Stimulated activated naive CD8-positive, alpha-beta T cell treated with anti-CD3 and anti-CD28 coated beads, Interleukin-15, amount 100 ng/mL, for 72 hours (primary cell): ENCODE results near the gene MIB1.

ENCODE experiments used
- ATAC-seq: fragments of 150-1000 bp; cut with Tn5 transposase; 2 replicates; pipeline ENCODE4 v1.10.0; 2021; ENCODE audit warnings: mild to moderate bottlenecking, moderate library complexity
- DNase-seq, 2 donors: peaks; one replicate each; pipeline ENCODE4 v3.0.0; 2021 to 2022
- H3K27ac Mint-ChIP-seq, 2 donors: one replicate each; pipeline ENCODE4 v1.8.0; 2022; ENCODE audit warnings: mild to moderate bottlenecking in 2 of 2, mixed read lengths in 2 of 2, moderate library complexity in 2 of 2
- H3K27me3 Mint-ChIP-seq: one replicate; pipeline ENCODE4 v1.8.0; 2022; ENCODE audit warnings: mixed read lengths
- H3K4me1 Mint-ChIP-seq: one replicate; pipeline ENCODE4 v1.8.0; 2022; ENCODE audit warnings: mild to moderate bottlenecking, mixed read lengths
- H3K4me3 Mint-ChIP-seq, 2 donors: one replicate each; pipeline ENCODE4 v1.8.0; 2022; ENCODE audit warnings: mild to moderate bottlenecking in 2 of 2, mixed read lengths in 2 of 2, moderate library complexity in 1 of 2
- H3K9me3 Mint-ChIP-seq, 2 donors: one replicate each; pipeline ENCODE4 v1.8.0; 2022; ENCODE audit warnings: mixed read lengths in 2 of 2

The MIB1 gene

GRCh38 chr18:21868770-21869169, 128.2 kb downstream of the MIB1 start:
- Mint-ChIP-seq H3K4me3 (no peak overlapping the region), H3K27me3 (no peaks in the 10 kb centered on the region), H3K4me1 (no peaks in the 10 kb centered on the region), H3K27ac (no peak overlapping the region), H3K9me3 (peaks cover 0 to 5% of the 10 kb centered on the region in 2 donors)
- DNase-seq (no peak), ATAC-seq (no peak)

GRCh38 chr18:21889570-21889969, 149.0 kb downstream of the MIB1 start:
- DNase-seq: no peak
- Mint-ChIP-seq H3K4me1 (no peaks in the 10 kb centered on the region), H3K4me3 (no peak overlapping the region), H3K27me3 (peaks cover 18% of the 10 kb centered on the region), H3K27ac (peak overlapping the region in 1 of 2 donors; percentile 48), H3K9me3 (peaks cover 0 to 9% of the 10 kb centered on the region in 2 donors)
- ATAC-seq: no peak

- H3K4me1 Mint-ChIP-seq: peaks cover 7% of the 10 kb centered on the region
- H3K4me3 Mint-ChIP-seq: no peak overlapping the region
- H3K27me3 Mint-ChIP-seq: peaks cover 30% of the 10 kb centered on the region
- ATAC-seq (no peak), DNase-seq (no peak)
- no peak overlapping the region for H3K27ac Mint-ChIP-seq
- H3K9me3 Mint-ChIP-seq: no peaks in the 10 kb centered on the region
Measured at GRCh38 chr18:21894619-21895367, 154.2 kb downstream of the MIB1 start.

DNA sequence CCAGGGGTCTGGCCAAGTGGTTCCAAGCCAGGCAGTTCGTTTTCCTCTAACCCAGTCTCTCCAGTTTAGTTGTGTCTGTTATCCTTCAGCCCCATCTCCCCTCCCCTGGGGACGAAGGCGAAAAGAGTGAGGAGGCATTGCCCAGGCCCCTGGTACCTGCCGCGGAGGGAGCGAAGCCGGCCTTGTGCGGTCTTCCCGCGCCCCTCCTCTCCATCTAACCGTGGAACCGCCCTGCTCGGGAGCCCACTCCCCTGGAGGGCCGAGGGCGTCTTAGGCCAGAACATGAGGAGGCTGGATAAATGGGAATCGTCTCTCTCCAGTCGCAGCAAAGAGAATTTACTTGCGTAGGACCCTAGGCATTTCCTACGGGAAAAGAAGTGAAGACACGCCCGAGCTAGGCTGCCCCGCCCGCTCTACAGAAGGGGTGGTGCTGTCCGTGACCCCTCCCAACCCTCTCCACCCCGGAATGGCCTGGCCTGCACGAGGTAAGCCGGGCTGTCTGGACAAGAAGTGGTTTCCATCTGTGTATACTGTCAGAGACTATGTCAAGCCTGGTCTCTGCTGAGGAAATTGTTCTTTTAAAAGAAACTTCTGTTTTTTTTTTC, 156.2 kb downstream of the MIB1 start:
- Mint-ChIP-seq H3K9me3 (no peaks in the 10 kb centered on the region), H3K27ac (no peak overlapping the region), H3K27me3 (peaks cover 20% of the 10 kb centered on the region), H3K4me3 (no peak overlapping the region), H3K4me1 (peaks cover 7% of the 10 kb centered on the region)
- ATAC-seq (no peak), DNase-seq (no peak)

- Mint-ChIP-seq H3K4me1 (peaks cover 7% of the 10 kb centered on the region), H3K27me3 (peaks cover 20% of the 10 kb centered on the region), H3K4me3 (no peak overlapping the region), H3K27ac (no peak overlapping the region), H3K9me3 (no peaks in the 10 kb centered on the region)
- DNase-seq (peak; percentile 17 to 21), ATAC-seq (peak; percentile 54)
Measured at GRCh38 chr18:21897811-21898210, 157.2 kb downstream of the MIB1 start.

- DNase-seq: no peak
- no peak for ATAC-seq
- H3K4me3 Mint-ChIP-seq: no peak overlapping the region
- H3K27ac Mint-ChIP-seq: no peak overlapping the region
- peaks cover 7% of the 10 kb centered on the region for H3K4me1 Mint-ChIP-seq
- peaks cover 20% of the 10 kb centered on the region for H3K27me3 Mint-ChIP-seq
- H3K9me3 Mint-ChIP-seq: no peaks in the 10 kb centered on the region
Measured at GRCh38 chr18:21900605-21901352, 160.2 kb downstream of the MIB1 start.

DNA sequence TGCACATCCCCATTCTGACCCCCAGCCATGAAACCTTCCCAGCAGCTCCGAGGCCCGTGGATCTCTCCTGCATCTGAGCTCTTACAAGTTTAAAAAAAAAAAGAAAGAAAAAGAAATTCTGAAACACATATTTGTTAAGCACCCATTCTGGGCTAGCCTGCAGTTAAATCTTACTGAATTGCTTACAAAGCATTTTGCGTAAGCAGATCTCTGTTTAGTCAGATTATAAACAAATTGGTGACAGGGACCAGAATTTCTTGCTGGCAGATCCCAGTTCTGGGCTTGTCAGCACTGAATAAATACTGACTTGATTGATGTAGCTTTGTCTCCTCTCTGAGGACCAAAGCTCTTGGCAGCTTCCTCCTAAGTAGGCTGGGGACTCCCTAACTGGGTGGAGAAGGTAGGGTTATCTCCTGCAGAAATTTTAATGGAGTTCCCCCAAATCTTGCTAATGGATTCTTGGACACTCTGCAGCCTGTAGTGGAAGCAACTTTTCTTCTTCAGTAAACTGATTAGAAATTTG, 160.9 kb downstream of the MIB1 start:
- H3K4me1 Mint-ChIP-seq: peaks cover 7% of the 10 kb centered on the region
- DNase-seq (no peak), ATAC-seq (no peak)
- no peak overlapping the region for H3K27ac Mint-ChIP-seq
- peaks cover 16% of the 10 kb centered on the region for H3K27me3 Mint-ChIP-seq
- no peaks in the 10 kb centered on the region for H3K9me3 Mint-ChIP-seq
- H3K4me3 Mint-ChIP-seq: no peak overlapping the region

DNA sequence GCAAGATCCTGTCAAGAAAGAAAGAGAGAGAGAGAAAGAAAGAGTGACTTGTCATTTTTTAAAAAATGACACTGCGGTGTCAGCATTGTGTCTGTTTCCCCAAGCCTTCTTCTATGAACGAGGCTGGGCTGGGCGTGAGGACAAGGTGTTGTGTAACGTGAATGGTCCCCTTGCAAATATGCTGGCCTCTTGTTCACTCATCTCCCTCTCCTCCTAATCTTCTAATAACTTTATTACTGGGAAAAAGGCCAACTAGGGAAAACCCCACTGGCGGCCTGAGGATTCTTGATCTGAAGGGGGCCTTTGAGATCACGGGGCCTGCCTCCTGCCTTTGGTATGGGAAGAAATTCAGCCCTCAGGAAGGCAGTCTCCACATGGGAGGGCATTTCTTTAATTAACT, 163.1 kb downstream of the MIB1 start:
- Mint-ChIP-seq H3K27ac (no peak overlapping the region), H3K9me3 (no peaks in the 10 kb centered on the region), H3K27me3 (no peaks in the 10 kb centered on the region), H3K4me1 (no peaks in the 10 kb centered on the region), H3K4me3 (no peak overlapping the region)
- ATAC-seq: no peak
- DNase-seq: no peak

DNA sequence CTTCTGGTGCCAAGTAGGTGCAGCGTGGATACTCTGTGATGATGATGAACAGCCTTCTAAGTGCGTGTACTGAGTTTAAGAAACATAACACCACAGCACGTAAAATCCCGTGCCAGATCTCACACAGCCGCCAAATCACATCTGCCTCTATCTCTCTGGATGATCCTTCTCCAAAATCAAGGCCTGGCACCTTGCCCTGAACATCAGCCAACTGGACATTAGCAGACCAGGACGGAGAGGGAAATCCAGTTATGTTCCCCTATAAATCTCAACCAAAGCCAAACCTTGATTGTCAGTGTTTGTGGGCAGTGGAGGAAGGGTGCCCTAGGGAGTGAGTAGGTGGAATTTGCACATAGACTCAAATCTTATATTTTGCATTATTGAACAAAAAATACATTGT, 164.3 kb downstream of the MIB1 start:
- Mint-ChIP-seq H3K4me3 (no peak overlapping the region), H3K27me3 (no peaks in the 10 kb centered on the region), H3K9me3 (no peaks in the 10 kb centered on the region), H3K27ac (no peak overlapping the region), H3K4me1 (no peaks in the 10 kb centered on the region)
- ATAC-seq (no peak), DNase-seq (no peak)

GRCh38 chr18:21907451-21907850, 166.9 kb downstream of the MIB1 start:
- Mint-ChIP-seq H3K4me1 (peaks cover 6% of the 10 kb centered on the region), H3K9me3 (no peaks in the 10 kb centered on the region), H3K27me3 (peaks cover 12% of the 10 kb centered on the region), H3K4me3 (no peak overlapping the region), H3K27ac (no peak overlapping the region)
- DNase-seq (no peak), ATAC-seq (no peak)

DNA sequence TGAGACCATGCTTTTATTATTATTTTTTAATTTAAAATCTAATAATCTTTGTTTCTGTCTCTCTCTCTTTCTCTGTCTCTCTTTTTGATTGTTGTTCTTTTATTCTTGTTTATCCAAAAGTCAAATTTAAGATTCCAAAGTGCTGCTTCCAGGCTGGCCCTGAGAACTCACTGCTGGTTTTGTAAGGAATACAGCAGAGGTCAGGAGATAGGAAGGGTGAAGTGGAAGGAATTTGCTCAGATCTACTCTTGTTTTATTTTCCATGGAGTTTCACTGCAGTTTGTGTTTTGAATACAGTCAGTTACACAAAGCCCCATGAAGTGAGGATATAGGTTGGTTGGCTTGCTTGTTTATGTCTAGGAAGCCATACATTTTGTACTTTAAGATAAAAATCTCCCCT, 168.1 kb downstream of the MIB1 start:
- ATAC-seq (no peak), DNase-seq (no peak)
- no peak overlapping the region for H3K27ac Mint-ChIP-seq
- H3K4me1 Mint-ChIP-seq: peaks cover 6% of the 10 kb centered on the region
- peaks cover 12% of the 10 kb centered on the region for H3K27me3 Mint-ChIP-seq
- H3K4me3 Mint-ChIP-seq: no peak overlapping the region
- no peaks in the 10 kb centered on the region for H3K9me3 Mint-ChIP-seq

DNA sequence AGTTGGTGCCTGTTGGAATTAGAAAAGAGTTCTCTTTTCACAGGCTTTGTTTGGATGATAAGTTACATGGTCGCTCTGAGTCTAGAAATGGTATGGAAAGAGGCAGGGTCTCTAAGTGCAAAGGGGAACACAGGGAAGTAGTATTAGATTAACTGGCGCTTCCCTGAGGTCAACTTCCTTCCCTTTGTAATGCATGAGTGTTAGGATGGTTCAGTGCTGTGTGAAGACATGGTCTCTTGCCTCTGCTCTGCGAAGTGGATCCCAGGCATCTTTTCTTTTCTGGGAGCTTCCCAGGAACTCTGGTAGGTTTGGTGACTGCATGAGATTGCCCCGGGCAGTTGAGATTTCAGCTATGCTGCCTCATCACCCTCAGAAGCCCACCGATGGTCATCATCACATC, 170.3 kb downstream of the MIB1 start:
- Mint-ChIP-seq H3K4me3 (no peak overlapping the region), H3K4me1 (peaks cover 6% of the 10 kb centered on the region), H3K27me3 (peaks cover 12% of the 10 kb centered on the region), H3K9me3 (no peaks in the 10 kb centered on the region), H3K27ac (no peak overlapping the region)
- DNase-seq: no peak
- ATAC-seq: no peak

DNA sequence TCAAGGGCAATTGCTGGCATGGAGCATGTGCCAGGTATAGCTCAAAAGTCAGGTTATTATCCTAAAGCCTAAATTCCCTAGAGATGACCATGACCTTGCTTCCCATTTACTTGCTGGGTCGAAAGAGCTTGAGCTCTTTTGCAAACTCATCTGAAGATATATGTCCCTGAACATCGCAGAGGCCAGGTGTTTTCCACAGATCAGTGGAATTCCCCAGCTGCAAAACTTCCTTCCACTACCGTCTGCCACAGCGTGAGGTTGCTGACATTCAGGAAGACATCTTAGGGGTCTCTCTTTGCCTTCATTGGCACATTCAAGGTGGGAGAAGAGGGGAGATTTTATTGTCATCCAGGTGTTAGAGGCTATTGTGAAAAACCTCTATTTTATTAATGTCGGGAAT, 171.0 kb downstream of the MIB1 start:
- Mint-ChIP-seq H3K9me3 (no peaks in the 10 kb centered on the region), H3K4me3 (no peak overlapping the region), H3K27ac (no peak overlapping the region), H3K4me1 (peaks cover 6% of the 10 kb centered on the region), H3K27me3 (peaks cover 12% of the 10 kb centered on the region)
- DNase-seq: no peak
- no peak for ATAC-seq

DNA sequence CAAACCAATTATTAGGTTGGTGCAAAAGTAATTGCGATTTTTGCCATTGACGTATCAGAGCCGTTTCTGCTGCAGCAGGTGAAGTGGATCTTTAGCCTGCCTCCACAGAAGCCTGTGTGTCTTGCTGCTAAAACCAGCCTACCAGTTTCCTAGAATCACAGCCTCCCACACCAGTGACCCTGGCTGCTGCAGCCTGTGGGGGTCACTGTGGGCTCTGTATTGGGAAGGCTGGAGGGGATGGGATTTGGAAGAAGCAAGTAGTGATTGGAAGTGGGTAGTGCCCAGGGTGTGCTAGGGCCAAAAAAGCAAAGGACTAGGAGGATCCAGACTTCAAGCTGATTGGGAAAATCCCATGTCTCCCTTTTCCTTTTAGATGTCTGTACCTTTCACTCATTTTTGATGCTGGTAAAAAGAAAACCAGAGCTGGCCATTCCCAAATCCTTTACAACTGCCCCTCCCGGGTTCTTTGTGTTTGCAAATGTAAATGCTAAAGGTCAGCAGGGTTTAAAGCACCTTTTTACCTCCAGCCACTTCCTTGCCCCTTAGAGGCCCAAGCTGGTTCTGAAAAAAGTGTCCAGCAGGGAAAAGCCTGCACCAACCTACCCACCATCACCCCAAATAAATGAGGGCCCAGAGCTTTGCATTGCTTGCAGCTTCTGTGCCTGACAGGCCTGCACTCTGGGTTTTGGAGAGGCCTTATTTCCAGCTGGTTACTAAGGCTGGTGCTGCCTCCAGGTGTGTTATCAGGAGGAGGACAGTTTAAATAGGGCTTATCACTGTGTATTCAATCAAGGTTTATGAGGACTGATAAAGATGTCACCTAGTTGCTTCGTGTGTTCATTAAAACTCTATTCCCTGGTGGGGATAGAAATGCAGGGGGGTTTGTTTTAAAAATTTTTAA, 172.0 kb downstream of the MIB1 start:
- Mint-ChIP-seq H3K4me3 (no peak overlapping the region), H3K4me1 (peaks cover 6% of the 10 kb centered on the region), H3K27me3 (peaks cover 12% of the 10 kb centered on the region), H3K9me3 (no peaks in the 10 kb centered on the region), H3K27ac (no peak overlapping the region)
- ATAC-seq: no peak
- DNase-seq: no peak

DNA sequence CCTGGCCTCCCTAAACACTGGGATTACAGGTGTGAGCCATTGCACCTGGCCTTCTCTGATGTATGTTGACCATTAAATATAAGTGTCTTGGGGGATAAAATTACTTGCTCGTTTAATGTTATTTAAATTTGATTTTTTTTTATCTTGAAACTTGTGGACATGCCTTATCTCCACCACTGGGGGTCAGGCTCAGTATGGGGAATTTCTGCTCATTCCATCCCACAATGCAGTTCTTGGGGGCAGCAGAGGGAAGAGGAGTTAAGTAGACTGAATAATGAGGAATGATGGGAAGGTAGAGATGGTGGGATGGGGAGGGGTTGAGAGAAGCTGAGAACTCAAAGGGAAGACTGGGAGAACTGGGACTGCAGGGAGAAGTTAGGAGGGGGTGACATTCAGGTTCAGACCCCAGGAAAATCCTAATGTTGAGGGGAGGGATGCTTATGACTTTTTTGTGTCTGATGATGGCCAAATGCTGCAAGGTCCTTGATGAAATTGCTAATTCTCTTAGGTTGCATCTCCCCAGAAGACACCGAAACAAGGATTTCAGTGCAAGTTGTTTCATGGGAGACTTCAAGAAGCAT, 174.2 kb downstream of the MIB1 start:
- ATAC-seq (no peak), DNase-seq (no peak)
- H3K9me3 Mint-ChIP-seq: peaks cover 0 to 8% of the 10 kb centered on the region in 2 donors
- peaks cover 12% of the 10 kb centered on the region for H3K27me3 Mint-ChIP-seq
- H3K27ac Mint-ChIP-seq: no peak overlapping the region
- H3K4me3 Mint-ChIP-seq: no peak overlapping the region
- peaks cover 6% of the 10 kb centered on the region for H3K4me1 Mint-ChIP-seq
